ENCODE measurements around the gene ANKRD36. TPM values are rescaled to one million over a fixed set of nuclear protein-coding genes. Genes with fewer than 3 reads are reported as not detected.
"Not testable (repeated sequence)": the region's sequence is repeated elsewhere in the genome, so short reads cannot be mapped to it uniquely, and the experiment has no call there.

The ANKRD36 gene
- total RNA-seq, 1 donor from 2014 or later, result 5.3 TPM

GRCh38 chr2:97261192-97261591 is 148.2 kb downstream of the ANKRD36 start:
- intact Hi-C loops (cut with DNase I); ATAC-seq (ENCODE audit: poor library complexity); DNase-seq: not testable (repeated sequence)

GRCh38 chr2:97266449-97266848 is 153.5 kb downstream of the ANKRD36 start:
- intact Hi-C loops (cut with DNase I); ATAC-seq (ENCODE audit: poor library complexity); DNase-seq: not testable (repeated sequence)

- intact Hi-C loops (cut with DNase I), result no loop called here
- ATAC-seq (ENCODE audit: poor library complexity) (no peak), DNase-seq (peak; percentile 25)
These were observed 154.6 kb downstream of the ANKRD36 start for GRCh38 chr2:97267411-97268074.

- intact Hi-C loops (cut with DNase I); ATAC-seq (ENCODE audit: poor library complexity): not testable (repeated sequence)
- DNase-seq, result peak; percentile 27
These were observed 155.2 kb downstream of the ANKRD36 start for GRCh38 chr2:97268075-97268591.

GRCh38 chr2:97276232-97276798 is 163.4 kb downstream of the ANKRD36 start:
- intact Hi-C loops (cut with DNase I); DNase-seq; ATAC-seq (ENCODE audit: poor library complexity): not testable (repeated sequence)

- intact Hi-C loops (cut with DNase I); ATAC-seq (ENCODE audit: poor library complexity): not testable (repeated sequence)
These were observed 172.2 kb downstream of the ANKRD36 start for GRCh38 chr2:97285187-97285586.

GRCh38 chr2:97293687-97294086 is 180.7 kb downstream of the ANKRD36 start:
- intact Hi-C loops (cut with DNase I); DNase-seq; ATAC-seq (ENCODE audit: poor library complexity): not testable (repeated sequence)

More at GRCh38 chr2:97285187-97285586, 172.2 kb downstream of the ANKRD36 start:
- not testable (repeated sequence) for DNase-seq

Other genes with a start within 250 kb of the ANKRD36 start
- gene SEMA4C, start 243.1 kb upstream of the ANKRD36 start, total RNA-seq, result 18.2 TPM
- 1.2 TPM for gene FAM178B, start 126.6 kb upstream of the ANKRD36 start, total RNA-seq
- gene FAHD2B, start 18.3 kb upstream of the ANKRD36 start, total RNA-seq, result 31.8 TPM